ENCODE results near the gene GPR158.

The GPR158 gene

DNA sequence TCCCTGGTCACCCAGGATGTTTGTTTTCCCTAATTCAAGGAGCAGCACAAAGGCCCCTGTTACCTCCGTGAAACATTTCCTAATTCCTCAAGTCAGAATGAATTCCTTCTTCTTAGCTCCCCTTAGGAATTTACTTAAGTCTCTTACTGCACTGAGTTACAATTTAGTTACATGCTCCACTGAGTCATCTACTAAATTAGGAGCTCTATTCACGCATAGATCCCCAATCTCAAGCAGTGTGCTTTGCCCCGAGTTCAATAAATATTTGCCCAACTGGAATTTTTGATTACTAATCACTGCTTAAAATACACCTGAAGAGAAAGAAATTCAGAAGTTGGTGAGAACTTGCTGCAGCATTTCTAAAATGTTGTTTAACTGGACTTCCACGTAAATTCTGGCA, 429.8 kb downstream of the GPR158 start:
- no peak for DNase-seq

- no peak for DNase-seq
These were observed 439.9 kb downstream of the GPR158 start for GRCh38 chr10:25614652-25615051.

DNA sequence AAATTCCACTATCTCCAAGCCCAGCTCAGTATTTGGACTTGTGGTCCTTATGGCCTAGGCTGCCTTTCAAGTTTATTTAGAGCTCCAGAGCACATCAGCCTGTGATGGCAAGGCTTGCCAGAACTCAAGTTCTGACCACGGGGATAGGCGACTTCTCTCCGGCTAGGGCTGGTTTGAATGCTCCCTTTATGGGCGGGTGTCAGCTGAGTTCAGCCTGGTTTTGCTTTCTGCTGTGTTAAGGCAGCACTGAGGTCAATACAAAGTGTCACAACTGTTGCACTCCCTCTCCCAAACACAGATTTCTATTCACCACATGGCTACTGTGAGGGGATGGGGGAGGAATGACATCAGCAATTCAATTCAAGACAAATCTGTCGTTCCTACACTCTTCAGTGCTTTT, 441.1 kb downstream of the GPR158 start:
- no peak for DNase-seq

GRCh38 chr10:25616903-25617592, 442.2 kb downstream of the GPR158 start:
- no peak for DNase-seq

DNA sequence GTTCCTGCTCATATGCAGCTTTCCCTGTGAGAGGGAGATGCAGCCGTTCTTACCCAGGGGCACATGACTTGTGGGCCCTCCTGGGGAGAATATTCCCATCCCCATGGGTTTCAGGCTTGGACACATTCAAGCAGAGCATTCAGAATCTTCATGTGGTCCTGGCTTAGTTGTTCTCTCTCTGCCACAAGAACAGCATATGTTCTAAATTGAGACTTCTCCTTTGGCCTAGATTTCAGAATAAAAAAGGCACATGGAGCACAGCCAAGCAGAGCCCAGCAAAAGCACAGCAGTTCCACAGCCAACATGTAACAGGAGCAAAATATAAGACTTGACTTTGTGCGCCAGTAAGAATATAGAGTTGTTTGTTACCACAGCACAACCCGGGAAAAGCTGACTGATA, 452.8 kb downstream of the GPR158 start:
- no peak for DNase-seq

- no peak for DNase-seq
These were observed 454.5 kb downstream of the GPR158 start for GRCh38 chr10:25629333-25629732.

DNA sequence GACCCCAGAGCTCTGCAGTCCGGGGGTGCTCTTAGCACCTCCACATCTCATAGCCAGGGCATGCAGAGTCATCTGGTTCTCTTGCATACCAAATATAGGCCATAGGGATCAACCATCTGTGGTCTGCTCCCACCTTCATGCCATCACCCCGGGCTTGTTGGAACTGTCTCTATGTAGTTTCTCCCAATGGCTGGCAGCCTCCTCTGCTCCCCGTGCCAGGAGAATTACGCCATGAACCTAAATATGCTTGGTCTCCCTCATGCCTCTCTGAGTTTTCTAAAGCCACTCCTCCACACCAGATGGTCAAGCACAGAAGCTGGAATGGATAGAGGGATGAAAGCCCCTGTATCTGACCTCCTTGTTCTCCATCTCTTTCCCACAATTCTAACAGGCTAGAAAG, 456.7 kb downstream of the GPR158 start:
- no peak for DNase-seq

DNA sequence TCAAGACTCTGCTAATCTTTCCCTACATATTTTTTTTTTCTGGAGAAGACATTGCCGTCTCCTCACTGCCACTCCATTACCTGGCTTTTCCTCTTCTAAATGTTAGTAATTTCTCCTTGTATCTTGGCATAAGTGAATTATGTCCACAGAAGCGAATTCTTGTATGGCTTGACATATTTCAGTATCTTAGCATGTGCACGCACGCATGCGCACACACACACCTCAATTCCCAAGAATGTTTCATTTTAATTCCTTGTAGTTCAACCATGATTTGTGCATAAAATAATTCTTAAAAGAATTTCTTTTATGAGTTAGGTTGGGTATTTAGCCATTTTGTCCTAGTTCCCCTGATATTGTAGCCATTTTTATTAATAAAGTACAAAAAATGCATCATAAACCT, 458.0 kb downstream of the GPR158 start:
- DNase-seq = no peak

GRCh38 chr10:25633542-25633941, 458.7 kb downstream of the GPR158 start:
- no peak for DNase-seq

- no peak for DNase-seq
These were observed 464.8 kb downstream of the GPR158 start for GRCh38 chr10:25639646-25640045.

GRCh38 chr10:25641595-25641994, 466.8 kb downstream of the GPR158 start:
- DNase-seq = no peak

- no peak for DNase-seq
These were observed 467.9 kb downstream of the GPR158 start for GRCh38 chr10:25642721-25643120.

DNA sequence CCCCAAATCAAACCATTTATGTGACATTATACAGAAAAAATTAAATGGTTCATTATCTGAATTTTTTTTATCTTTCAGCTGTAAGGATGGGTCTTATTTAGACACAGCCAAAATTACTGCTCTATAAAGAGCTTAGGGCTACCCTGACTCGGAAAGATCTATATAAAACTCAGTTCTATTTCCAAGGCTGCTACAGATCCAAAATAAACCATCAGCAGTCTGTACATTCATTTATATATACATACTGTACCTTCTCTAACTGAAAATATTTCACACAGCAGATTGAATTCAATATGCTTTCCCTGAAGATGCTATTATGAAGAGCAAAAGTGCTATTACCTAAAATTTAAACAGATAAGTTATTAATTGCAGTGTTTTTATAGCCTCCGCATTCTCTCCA, 471.6 kb downstream of the GPR158 start:
- no peak for DNase-seq

- no peak for DNase-seq
These were observed 476.7 kb downstream of the GPR158 start for GRCh38 chr10:25651534-25651933.
